Stimulated activated CD4-positive, alpha-beta T cell treated with anti-CD3 and anti-CD28 coated beads, Interleukin-4, amount 100 ng/mL, for 4 hours (primary cell): ENCODE measurements around the gene PACSIN2.

Experiments used
- DNase-seq, 2 experiments: peaks; one replicate each; pipeline ENCODE4 v3.0.0-alpha.2; 2020

Gene PACSIN2

DNA sequence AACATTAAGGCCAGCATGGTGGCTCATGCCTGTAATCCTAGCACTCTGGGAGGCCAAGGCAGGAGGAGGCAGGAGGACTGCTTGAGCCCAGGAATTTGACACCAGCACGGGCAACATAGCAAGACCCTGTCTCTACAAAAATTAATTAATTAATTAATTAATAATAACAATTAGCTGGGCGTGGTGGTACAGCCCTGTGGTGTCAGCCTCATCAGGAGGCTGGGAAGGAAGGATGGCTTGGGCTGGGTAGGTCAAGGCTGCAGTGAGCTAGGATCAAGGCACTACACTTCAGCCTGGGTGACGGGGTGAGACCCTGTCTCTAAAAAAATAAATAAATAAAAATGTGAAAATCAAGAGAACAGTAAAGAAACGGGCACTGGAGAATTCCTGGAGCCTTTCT, 159.2 kb downstream of the PACSIN2 start:
- no peak for DNase-seq

DNA sequence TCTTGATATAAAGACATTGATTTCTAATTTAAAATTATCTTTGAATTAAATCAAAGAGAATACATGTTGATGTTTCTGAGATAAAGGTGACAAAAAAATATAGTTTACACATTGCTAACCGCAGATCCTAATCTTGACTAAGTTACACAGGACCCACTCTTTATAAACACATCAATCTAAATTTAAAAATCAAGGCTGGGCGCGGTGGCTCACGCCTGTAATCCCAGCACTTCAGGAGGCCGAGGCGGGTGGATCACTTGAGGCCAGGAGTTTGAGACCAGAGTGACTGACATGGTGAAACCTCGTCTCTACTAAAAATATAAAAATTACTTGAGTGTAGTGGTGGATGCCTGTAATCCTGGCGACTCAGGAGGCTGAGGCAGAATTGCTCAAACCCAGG, 159.7 kb downstream of the PACSIN2 start:
- no peak for DNase-seq

DNA sequence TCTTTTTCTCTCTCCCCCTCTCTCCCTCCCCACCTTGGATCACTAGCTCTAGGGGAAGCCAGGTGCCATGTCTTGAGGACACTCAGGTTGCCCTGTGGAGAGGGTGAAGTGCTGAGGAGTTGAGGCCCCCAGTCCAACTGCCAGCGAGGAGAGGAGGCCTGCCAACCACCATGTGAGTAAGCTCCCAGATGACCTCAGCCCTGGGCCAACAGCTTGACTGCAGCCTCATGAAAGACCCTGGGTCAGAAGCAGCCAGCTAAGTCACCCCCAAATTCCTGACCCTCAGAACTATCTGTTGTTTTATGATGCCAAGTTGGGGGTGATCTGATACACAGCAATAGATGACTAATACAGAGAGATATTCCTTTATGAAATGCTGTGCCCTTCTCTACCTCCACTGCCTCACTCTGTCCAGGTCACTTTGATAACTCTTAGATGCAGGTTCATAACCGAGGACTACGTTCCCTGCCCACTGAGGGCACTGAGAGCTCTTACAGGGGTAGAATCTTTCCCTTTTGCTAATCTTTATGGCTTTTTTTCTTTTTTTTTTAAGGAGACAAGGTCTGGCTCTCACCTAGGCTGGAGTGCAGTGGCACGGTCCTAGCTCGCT, 165.9 kb downstream of the PACSIN2 start:
- no peak for DNase-seq

DNA sequence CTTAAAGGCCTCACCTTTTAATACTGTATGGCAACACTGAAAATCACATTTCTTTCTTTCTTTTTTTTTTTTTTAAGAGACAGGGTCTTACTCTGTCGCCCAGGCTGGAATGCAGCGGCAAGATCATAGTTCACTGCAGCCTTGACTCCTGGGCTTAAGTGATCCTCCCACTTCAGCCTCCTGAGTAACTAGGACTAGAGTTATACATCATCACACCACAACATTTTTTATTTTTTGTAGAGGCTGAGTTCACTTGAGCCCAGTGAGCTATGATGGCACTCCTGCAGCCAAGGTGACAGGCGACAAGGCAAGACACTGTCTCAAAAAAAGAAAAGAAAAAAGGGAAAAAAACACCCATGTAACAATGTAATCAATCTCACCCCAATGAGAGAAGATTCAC, 167.8 kb downstream of the PACSIN2 start:
- DNase-seq = no peak

DNA sequence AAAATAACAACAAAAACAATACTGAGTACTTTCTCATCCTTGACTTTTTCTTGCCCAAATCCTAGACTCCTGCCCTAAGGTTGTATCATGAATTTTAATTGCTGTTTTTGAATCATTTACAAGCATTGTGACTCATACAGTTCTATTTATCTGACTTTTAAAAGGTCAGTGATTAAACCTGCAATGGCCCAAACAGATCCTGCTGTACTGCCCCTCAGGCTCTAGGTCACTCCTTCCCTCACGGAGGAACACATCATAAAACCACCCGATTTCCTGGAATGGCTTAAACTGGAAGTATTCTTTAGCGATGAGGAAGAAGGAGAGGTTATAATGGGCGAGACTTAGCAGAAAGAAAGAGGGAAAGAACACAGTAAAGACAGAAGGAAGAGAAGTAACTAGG, 170.2 kb downstream of the PACSIN2 start:
- no peak for DNase-seq

DNA sequence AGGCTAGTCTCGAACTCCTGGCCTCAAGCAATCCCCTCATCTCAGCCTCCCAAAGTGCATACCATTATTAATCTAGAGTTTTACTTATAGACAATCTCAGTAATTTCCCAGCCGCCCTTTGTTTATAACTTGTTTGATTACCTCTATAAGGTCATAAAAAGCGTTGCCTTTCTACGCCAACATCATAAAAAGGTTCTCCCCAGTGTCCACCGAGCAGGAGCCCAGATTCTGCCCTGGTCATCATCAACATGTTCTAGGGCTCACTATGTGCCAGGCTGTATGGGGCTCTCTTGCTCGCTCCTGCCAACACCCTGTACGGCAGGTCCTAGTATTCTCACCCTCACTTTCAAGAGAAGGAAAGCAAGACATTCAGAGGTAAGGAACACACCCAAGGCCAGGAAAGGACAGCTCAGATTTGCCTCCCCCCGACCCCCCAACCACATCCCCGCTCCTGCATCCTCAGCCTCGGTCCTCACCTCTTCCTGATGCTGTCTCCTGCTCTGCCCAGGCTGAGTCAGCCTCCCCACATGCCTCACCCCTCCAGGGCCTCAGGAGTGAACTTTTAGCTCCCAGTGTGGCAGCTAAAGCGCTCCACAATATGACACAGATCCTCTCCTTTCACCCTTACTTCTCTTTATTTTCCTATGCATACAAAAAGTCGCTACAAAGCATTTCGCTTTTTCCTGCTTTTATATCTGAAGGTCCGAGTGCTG, 172.1 kb downstream of the PACSIN2 start:
- no peak for DNase-seq

DNA sequence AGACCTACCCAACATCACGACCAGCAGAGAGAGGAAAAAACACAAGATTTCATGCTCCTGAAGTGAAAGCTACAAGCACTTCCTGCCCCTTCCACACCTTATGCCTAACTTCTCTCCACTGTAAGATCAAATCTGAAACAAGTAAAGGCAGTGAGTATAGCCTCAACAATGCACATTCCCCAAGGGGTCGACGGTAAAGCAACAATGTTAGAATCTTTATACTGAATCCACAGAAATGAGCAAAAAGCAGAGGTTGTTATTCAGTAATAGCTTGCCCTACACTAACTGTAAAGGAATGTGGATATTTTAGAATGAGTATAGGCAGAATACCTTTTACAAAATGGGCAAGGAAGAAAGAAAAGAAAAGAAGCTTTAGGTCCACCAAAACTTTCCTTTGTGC, 173.5 kb downstream of the PACSIN2 start:
- no peak for DNase-seq

DNA sequence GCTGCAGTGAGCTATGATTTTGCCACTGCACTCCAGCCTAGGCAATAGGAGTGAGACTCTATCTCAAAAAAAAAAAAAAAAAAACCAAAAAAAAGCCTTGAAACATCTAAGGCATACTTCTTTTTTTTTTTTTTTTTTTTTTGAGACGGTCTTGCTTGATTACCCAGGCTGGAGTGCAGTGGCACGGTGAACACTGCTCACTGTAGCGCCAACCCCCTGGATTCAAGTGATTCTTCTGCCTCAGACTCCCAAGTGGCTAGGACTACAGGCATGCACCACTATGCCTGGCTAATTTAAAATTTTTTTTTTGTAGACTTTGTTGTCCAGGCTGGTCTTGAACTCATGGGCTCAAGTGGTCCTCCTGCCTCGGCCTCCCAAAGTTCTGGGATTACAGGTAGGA, 177.4 kb downstream of the PACSIN2 start:
- no peak for DNase-seq

DNA sequence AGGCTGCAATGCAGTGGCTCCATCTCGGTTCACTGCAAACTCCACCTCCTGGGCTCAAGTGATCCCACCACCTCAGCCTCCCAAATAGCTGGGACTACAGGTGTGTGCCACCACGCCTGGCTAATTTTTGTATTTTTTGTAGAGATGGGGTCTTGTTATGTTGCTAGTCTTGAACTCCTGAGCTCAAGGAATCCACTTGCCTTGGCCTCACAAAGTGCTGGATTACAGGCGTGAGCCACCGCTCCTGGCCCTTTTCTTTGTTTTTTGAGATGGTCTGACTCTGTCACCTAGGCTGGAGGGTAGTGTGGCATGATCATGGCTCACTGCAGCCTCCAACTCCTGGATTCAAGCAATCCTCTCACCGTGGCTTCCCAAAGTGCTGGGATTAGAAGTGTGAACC, 178.9 kb downstream of the PACSIN2 start:
- no peak for DNase-seq

DNA sequence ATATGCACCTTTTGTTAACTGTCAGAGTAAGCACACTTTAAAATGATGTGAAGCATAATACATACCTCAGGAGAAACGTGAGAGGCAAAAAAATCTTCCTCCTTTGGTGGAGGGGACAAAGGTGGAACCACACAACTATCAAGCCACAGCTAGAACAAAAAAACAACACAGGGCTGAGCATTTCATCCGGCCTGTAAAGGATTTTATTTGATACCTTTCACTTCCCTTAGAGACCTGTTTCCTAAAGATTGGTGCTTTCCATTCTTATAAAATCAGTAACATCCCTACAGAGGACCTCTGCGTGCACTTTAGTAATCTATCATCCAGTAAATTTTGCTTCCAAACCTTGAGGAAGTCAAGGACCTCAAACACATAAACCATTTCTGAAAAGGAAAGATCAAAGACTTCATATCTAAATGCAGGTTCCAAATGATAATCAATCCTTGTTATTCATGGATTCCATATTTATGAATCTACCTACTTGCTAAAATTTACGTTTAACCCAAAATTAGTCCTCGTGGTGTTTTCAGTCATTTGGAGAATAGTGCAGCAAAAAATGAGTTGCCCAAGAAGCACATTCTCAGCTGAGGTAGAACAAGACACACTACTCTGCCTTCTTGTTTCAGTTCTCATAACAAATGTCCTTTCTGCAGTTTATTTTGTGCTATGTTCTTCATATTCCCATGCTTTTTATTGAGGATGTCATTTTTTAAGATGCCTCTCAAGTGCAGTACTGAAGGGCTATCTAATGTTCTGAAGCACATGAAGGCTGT, 180.6 kb downstream of the PACSIN2 start:
- DNase-seq = no peak

DNA sequence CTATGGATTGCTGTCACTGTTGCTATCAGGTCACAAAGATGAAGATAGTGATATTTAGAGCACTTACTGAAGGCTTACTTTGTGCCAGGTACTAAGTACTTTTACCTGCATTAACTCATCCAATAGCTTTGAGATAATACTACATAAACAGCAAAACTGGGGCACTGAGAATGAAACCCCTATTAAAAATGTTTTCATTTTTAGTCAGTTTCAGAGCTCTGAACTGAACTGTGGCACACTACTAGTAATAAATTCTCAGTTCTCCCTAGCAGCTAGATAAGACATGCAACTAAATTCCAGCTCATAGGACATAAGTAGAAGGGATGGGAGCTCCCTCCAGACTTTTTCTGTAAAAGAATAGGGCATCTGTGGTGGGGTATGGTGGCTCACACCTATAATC, 181.8 kb downstream of the PACSIN2 start:
- DNase-seq = no peak

DNA sequence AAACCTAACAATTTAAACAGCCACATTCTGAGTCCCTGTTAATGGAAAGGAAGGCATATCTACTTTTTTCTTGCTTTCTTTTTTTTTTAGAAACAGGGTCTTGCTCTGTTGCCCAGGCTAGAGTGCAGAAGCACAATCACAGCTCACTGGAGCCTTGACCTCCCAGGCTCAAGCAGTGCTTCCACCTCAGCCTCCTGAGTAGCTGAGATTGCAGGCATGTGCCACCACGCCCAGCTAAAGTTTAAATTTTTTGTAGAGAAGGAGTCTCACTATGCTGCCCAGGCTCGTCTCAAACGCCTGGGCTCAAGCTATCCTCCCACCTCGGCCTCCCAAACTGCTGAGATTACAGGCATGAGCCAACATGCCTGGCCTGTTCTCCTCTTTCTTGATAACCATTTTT, 183.2 kb downstream of the PACSIN2 start:
- no peak for DNase-seq

DNA sequence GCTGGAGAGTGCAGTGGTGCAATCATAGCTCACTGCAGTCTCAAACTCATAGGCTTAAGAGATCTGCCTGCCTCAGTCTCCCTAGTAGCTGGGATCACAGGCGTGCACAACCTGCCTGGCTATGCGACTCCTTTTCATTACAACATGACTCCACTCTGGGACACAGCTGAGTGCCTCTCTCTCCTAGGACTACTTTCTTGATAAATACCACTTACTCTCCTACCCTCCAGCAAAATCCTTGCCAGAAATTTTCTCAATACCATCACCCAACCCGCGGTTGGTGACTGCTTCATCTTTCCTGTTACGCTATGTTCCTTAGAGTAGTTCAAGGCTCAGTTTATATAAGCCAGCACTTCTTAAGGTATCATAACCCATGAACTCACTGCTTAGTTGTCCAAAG, 184.8 kb downstream of the PACSIN2 start:
- DNase-seq = no peak

DNA sequence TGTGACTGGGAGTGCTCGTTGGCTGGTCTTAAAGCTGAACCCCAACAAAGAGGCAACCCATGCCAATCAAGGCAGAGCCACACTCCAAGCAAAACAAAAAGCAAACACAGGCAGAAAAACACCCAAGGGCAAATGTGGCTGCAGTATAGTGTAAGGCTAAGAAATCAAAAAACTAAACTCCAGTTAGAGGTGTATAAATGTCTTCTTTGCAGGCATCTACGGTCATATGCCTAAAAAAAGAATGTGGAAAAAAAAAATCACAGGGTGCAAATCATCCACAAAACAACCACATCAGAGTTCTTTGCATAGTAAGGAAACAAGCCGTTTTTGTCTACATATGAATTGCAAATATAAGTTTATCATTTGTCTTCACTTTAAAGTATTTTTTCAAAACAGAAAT, 185.6 kb downstream of the PACSIN2 start:
- no peak for DNase-seq

DNA sequence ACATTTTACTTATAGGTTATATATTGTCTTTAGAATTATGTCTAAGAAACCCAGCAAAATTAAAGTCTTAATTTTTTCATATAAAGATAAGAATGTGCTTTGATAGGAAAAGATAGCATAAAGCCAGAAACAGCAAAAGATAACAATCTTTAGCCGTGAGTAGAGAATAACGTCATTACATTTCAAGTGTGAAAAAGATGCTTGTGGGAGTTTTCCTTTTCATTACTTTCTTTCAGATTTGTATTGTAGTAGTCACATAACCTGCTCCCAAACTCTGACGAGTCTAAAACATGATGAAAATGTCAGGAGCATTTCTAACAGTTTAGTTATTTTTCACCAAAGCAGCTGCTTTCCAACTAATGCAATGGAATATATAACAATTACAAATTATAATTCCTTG, 189.2 kb downstream of the PACSIN2 start:
- DNase-seq = no peak

DNA sequence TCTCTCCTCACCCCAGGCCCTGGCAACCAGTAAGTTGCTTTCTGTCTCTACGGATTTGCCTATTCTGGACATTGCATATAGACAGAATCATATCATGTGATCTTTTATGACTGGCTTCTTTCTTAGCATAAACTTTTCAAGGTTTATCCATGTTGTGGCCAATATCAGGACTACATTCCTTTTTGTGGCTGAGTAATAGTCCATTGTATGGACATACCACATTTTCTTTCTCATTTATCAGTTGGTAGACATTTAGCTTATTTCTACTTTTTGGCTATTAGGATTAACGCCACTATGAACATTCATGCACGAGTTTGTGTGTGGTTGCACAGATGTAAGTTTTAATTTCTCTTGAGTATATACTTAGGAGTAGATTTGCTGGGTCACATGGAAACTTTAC, 193.6 kb downstream of the PACSIN2 start:
- DNase-seq = no peak

DNA sequence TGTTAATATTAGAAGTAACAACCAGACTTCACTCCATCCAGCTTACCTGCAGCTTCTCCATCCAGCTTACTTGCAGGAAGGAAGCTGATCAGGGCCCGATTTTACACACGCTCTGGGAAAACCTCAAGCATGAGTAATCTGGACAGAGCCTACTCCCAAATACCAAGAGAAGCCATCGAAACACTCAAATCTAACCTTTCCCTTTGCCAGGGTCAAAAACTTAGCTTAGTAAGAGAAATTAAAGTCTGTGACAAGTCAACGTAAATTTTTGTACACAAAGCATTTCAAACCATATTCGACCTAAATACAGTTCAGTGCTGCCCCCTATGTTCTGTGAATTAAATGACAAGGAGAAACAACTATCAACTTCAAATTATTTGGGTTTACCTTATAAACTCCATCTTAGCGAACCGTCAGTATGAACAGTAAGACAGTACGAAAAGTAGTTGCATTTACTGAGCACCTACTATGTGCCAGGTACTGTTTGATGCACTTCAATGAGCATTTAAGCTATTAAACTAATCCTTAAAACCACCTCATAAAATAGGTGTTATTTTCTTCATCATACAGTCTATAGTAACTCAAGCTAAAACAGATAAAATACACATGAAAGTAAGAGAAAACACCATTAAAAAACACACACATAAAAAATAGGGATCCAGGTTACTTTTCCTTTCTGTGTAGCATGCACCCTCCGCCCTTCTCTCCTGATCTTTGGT, 194.7 kb downstream of the PACSIN2 start:
- no peak for DNase-seq
